ENCODE measurements around the gene LHPP.

LHPP gene

DNA sequence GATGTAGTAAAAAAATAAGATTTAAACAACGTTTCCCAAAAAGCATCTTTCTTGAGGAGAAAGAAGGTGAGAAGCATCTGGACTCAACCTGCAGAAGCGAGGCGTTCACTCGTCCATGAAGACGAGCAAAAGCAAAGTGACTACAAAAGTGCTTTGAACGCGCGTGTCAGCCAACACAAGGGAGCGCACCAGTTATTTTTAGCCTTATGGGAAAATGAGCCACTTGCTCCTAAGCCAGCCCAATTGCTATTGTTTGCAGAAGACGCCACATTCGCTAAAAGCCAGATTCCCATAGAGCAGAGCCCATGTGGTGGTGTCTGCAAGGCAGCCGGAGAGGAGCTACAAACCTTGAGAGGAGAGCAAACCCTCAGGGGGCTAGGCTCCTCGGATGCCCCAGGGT lies 160.0 kb downstream of the LHPP start:
- no peak for DNase-seq (ENCODE audit: low read depth in 2 of 2, low spot score in 1 of 2)

DNA sequence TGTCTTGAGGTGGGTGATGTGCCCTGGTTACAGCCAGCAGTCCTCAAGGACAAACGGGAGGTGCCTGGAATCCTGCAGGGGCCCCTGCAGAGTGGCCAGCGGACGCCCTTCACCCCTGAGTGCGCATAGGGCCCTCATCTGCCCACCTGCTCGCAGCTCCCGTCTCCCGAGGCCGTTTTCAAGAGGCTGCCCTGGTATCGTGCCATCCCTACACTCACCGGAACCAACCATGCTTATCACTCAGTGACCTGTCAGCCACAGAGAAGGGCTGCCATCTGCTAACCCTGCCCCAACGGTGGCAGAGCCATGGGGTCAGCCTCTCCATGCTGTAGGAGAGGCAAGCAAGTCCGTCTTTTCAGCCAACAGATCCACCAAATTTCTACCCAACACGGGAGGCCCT lies 160.5 kb downstream of the LHPP start:
- no peak for DNase-seq (ENCODE audit: low read depth in 2 of 2, low spot score in 1 of 2)

DNA sequence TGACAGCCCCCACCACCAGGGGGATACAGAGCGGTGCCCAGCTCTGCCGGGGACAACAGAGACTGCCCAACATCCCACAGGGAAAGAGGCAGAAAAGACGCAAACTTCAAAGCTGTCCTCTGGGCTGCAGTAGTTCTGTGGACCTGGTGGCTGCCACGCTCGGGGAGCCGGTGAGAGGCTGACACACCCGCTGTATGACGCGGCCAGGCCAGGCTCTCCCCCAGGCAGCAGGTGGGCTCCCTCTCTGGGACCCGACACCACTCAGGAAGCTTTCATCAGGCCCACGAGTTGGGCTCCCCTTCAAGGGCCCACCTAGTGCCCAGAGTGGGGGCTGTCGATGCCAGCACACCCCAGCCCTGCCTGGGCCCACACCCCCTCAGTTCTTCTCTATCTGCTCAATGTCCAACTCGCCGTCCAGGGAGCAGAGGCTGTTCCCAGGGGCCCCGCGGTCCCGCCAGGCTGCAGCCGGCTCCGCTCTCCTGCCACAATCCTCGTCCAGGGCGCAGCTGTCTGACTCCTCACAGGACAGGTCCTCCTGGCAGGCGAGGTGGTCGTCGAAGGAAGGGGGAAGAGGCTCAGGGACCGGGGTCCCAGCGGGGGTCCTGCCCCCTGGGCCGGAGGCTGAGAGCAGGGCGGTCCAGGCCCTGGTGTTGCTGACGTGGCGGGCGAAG lies 161.4 kb downstream of the LHPP start:
- no peak for DNase-seq (ENCODE audit: low read depth in 2 of 2, low spot score in 1 of 2)

DNA sequence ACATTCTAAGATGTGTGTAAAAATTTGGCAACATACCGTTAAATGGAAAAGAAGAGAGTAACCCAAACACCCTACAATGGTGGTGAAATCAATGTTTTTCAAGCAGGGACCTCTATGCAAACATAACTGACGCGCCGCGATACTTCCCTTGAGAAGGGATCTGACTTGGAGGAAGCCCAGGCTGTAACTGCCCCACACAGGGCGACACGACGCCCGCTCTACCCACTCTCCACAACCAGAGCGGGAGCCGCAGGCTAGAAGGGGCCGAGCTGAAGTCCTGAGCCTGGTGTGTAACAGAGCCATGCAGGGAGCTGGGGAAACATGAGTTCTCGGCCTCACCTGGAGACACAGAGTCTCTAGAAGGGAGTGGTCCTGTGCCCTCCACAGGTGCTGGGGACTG lies 162.4 kb downstream of the LHPP start:
- no peak for DNase-seq (ENCODE audit: low read depth in 2 of 2, low spot score in 1 of 2)

DNA sequence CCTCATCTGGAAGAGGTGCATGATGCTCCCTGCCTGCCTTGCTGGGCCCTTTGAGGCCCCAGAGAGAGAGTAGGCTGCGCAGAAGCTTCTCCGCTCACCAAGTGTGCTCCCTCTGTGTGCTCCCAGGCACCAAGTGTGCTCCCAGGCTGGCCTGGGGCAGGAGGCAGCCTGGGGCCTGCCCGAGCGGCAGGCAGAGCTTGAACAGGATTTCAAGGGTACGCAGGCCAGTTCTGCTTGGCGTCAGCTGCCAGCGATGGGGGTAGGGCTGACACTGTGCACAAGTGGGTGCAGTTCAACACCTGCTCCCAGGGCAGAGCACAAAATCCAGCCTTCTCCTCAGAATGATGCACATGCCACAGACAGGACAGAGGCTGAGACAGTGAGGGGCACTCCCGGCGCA lies 162.8 kb downstream of the LHPP start:
- DNase-seq (ENCODE audit: low read depth in 2 of 2, low spot score in 1 of 2), result no peak

DNA sequence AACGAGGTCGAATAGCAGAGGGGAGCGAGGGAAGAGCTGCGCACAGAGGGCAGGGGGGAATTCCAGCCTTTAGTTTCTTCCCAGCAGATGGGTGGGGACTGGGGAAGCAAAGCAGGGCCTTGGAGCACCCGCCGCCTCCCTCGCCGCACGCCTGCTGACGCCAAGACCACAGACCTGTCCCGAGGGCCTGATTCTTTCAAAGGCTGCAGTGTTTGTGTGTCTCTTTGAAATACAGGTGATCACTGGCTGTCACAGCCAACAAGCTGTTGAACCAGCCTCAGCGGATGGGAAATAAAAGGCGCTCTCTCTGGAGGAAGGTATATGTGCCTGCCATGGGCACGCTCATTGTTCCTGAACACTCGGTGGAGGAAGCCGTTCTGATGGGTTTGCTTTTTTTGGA lies 163.3 kb downstream of the LHPP start:
- DNase-seq (ENCODE audit: low read depth in 2 of 2, low spot score in 1 of 2), result no peak

DNA sequence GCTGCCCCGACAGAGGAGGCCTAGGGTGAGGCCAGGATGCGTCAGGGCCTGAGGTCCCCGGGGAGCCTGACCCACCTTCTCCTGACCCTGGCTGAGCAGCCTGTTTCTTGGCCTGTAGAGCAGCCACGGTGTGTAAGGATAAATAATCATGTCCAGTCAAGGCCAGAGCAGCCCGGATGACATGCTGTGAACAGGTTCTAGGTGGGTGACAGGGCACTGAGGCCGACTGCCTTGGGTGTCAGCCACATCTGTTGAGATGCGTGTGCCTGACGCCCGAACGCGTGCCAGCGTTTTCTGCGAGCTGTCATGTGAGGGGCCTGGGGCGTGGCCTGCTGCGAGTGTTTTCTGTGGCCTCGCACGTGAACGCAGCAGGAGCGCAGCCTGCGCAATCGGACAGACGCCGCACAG lies 164.2 kb downstream of the LHPP start:
- no peak for DNase-seq (ENCODE audit: low read depth in 2 of 2, low spot score in 1 of 2)

DNA sequence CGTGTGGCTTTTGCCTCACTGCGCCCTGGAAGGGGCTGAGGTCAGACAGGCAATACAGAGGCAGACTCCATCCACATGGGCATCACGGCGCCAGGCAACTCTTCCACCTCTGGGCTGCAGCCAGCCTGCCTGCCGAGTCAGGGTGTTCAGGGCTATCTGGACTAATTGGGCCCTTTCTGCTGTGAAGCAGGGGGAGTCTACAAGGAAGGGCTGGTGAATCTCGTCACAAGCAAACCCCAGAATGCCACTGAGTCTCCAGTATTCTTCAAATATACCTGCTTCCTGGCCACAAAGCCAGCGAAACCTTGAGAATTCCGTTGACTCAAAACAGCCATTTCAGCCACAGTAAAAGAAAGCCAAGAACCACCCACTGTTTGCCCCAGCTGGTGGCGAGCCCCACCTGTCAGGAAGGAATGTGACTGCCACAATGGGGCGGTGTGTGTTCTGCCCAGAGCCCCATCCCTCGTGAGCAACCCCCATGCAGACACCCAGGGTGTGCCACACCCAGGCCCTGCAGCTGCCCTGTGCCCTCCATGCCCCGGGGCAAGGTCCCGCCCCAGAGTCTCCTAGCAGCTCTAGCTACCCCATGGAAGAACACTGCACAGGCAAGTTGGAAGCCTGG lies 165.2 kb downstream of the LHPP start:
- DNase-seq (ENCODE audit: low read depth in 2 of 2, low spot score in 1 of 2), result no peak

DNA sequence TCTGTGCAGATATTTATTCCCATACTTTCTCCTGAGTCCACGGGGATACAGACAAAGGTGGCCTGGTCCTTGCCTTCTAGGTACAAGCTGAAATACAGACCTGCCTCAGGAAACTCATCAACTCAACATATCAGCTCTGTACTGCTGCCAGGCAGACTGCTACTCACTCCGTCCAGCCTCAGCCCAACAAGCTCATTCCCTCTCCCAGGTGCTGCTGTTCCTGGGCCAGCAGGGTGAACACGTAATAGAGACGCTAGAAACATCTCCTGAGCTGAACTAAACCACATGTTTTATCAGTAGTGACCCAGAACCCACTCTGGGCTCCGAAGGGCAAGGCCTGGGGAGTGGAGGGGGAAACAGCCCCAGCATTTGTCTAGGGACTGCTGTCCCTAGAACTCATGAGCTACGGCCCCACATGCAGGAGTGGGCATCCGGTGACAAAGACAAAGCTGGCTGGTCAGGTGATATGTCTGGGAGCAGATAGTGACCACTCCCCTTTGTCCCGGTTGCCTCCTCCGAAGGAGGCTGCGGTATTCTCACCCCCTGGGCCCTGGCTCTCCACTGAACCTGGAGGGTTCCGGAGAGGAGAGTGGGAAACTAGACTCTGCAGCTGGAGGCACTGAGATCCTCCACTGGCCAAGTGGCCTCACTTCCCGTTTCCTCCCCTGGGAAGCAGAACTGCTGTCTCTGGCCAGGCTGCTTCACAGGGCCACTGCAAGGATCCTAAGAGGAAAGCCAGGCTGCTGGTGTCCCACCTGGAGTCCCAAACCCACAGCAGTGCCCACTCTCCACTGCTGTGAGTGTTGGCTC lies 166.4 kb downstream of the LHPP start:
- no peak for DNase-seq (ENCODE audit: low read depth in 2 of 2, low spot score in 1 of 2)

DNA sequence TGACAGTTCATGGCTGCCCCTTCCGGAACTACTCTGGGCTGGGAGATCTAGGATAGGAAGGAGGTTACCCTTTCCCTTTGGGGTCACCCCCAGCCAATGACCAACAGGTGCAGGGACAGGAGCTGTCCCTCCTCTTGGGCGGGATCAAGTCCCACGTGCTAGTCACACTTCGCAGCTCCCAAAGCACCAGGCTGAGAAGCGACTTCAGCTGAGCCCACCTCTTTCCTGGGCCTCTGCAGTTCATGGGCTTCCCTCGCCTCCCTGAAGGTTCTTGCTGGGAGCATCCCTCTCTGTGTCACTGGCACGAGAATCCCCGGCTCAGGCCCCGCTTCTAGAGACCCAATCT lies 167.0 kb downstream of the LHPP start:
- DNase-seq (ENCODE audit: low read depth in 2 of 2, low spot score in 1 of 2), result no peak

DNA sequence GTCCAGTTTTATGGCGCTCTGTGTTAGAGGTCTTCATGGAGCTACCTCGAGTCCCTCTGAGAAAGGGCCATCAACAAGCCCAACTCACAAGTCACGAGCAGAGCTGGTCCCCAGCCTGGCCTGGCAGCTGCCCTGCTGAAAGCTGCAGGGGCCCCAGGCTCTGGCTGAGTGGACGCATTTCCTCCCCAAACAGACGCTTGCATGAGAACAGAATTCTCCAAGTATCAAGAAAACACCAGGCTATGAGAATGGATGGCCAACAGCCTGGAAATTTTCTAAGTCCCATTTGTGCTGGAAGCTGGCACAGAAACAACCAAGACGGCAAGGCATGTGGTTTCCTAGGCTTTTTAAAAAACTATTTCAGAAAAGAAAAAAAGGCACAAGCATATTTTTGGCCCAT lies 167.8 kb downstream of the LHPP start:
- no peak for DNase-seq (ENCODE audit: low read depth in 2 of 2, low spot score in 1 of 2)

DNA sequence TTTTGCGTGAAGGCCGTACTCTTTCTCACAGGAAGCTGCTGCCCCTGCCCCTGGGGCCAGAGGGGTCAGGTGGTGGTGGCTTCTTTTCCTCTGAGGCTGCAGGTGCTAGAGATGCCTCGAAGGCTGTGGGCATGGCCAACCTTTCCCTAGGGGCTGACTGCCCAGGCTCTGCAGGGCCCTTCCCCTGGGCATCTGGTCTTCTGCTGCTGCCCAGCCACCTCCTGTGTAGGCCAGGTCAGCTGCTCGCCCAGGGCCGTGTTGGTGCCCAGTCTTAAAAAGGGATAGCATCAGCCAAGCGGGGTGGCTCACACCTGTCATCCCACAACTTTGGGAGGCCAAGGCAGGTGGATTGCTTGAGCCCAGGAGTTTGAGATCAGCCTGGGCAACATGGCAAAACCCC lies 168.2 kb downstream of the LHPP start:
- DNase-seq (ENCODE audit: low read depth in 2 of 2, low spot score in 1 of 2), result no peak

DNA sequence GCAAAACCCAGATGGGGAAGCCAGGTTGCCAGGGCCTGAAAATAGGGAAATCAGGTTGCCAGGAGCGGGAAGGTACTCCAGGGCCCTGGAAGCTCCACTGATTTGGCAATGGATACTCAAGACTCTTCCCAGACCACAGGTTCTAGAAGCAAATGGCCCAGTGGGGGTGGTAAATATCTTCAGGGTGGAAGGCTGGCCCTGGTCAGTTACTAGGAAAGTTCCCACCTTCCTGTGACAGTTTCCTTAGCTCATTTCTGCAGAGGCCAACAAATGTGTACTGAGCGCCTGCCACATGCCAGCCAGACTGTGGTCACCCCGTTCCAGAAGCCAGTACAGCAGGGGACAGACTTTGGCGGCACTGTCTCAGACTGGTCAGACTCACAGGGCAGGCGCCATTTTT lies 168.9 kb downstream of the LHPP start:
- no peak for DNase-seq (ENCODE audit: low read depth in 2 of 2, low spot score in 1 of 2)

DNA sequence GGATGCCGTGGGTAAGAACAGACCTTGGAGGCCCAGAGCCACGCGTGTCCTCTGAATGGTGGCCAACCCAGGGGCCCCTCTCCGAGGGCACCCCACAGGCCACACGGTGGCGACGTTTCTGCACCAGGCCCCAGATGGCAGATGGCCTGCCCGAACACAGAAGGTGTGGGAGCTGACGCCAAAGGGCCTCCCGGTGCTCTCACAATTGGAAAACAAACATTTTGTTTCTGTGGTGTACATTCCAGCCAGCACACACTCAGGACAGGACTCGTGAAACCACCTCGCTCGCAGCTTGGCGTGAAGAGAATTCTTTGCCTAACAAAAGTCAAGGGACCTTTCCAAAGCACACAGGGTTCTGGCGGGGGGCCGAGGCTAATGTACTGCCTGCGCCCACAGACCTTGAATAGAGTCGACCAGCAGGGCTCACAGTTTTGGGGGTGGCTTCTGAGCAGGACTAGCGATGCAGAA lies 170.5 kb downstream of the LHPP start:
- no peak for DNase-seq (ENCODE audit: low read depth in 2 of 2, low spot score in 1 of 2)

DNA sequence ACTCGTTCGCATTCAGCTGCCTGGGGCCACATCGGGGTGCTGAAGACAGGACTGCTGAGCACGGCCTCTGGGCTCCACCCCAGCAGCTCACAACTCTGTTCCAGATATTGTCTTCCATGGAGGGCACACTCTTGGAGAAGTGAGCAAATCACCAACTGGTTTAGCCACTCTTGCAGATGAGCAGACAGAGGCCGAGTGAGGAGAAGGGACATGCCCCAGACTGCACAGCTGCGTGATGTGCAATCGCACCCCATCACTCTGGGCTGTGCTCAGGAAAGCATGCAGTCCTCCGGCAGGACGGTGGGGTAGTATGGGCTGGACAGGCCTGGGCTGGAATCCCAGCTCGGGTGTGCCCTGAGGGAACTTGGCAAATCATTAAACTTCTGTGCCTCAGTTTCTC lies 170.9 kb downstream of the LHPP start:
- DNase-seq (ENCODE audit: low read depth in 2 of 2, low spot score in 1 of 2), result no peak

DNA sequence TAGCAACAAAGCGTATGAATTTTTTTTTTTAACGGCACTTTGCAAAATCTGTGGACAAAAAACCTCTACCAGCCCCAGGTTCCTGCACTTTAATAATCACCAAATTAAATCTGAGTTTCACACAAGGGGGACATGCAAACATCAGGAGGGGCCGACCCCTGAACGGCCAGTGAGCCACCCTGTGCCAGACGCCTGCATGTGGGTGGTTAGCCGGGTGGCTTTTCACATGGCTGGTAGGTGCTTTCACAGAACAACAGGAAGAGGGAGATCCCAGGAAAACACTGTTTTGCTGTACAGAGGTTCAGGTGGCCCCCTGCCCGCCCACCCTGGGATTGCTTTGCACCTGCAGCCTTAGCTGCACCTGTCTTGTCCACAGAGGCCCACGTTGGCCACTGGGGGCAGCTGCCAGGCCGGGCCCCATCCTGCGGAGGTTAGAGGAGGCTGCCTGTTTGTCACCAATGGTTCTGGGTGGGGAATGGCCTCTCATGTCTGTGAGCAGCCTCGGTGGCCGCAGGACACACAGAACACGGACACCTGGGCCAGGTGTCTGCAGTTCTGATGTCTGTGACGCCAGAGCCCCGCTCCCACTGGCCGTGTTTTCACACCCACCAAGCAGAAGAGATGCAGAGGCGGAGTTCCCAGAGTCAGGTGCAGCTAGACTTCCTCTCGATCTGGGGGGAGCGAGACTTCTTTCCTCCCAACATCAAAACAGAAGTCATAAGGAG lies 174.8 kb downstream of the LHPP start:
- no peak for DNase-seq (ENCODE audit: low read depth in 2 of 2, low spot score in 1 of 2)

DNA sequence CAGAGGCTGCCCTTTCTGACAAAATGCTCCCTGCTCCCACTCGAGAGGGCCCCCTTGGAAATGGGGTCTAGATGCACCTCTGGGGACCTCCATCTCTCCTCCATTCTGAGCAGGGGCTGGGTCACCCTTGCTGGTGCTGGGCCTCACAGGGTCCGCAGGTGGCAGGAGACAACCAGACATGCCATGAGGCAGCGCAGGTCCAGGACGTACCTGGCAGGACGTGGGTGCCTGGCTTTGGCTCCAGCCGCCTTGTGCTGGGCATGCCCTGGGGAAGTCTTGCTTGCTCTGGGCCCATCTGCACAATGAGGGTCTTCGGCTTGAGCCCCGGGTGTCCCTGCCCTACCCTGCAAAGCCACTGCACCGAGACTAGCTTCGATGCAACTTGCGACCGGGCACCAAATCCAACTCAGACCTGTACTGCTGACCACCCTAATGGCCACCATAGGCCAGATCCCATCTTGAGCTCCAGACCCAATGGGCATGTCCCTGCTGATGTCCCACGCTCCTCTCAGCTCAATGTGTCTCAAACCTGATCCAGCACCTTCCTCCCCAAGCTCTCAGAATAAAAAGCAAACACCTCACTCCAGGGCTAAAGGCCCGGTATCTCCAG lies 175.6 kb downstream of the LHPP start:
- DNase-seq (ENCODE audit: low read depth in 2 of 2, low spot score in 1 of 2), result no peak

DNA sequence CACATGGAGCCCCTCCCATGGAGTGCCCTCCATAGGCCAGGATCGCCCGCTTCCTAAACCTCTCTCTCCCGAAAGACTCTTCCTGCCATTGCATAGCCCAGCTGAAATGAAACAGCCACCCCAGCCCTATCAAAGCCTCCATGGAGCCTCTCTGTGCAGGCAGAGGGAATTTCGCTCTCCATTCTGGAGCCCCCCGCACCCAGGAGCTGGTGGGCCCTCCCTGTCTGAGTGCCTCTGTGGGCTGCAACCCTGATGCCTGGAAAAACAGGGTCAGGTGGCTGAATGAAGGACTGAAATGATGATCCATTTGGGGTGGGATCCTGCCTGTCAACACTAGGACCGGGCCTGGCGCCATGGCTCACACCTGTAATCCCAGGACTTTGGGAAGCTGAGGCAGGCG lies 176.1 kb downstream of the LHPP start:
- DNase-seq (ENCODE audit: low read depth in 2 of 2, low spot score in 1 of 2), result no peak

DNA sequence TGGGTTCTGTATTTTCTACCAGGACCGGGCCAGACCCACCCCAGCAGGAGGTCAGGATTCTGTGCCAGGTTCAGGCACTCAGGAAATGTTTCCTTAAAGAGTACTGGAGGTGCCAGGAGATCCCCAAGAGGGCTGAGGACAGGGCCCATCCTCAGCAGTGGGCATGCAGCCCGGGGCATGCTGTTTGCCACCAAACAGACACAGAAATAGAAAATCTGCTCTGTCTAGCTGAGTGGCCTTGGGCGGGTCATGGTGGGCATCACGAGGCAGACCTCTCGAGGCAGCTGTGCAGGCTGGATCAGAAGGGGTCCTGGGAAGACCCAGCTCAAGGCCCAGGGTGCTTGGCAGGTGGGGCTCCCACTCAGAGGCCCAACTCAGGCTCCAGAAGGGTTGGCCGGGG lies 177.6 kb downstream of the LHPP start:
- no peak for DNase-seq (ENCODE audit: low read depth in 2 of 2, low spot score in 1 of 2)

DNA sequence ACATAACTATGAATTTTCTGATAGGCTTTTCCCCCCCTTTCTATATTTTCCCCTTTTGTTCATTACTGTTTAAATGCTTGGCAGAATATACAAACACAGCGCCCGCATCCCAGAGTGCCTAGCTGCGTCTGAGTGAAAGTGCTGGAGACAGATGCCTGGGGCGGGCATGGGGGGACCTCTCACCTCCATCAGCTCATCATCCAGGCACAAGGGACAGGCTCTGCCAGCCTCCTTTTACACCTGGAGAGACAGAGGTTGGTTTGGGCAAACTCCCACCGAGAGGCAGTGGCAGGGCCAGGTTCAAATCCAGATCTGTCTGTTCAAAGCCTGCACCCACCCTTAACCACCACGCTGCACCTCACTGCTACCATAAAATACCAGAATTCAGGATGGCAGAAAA lies 178.0 kb downstream of the LHPP start:
- no peak for DNase-seq (ENCODE audit: low read depth in 2 of 2, low spot score in 1 of 2)

DNA sequence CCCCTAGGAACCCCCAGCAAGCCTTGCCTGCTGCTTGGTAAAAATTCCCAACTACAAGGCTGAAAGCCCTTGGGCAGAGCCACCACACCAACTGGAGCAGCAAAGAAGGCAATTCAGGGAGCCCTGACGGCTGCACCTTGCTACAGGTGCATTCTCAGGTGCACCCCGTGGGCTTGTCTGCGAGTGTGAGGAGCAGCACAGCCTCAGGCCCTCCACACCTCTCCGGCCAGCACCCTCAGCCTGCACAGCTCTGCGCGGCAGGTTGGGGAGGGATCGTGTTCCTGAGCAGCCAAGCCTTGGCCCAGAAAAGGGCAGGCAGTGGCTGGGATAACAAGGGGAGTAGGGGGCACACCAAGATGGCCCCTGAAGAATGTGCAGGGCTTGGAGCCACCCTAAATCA lies 178.4 kb downstream of the LHPP start:
- no peak for DNase-seq (ENCODE audit: low read depth in 2 of 2, low spot score in 1 of 2)
